B cell (primary cell): Measurements from ENCODE around the gene SH2D4B. TPM values are rescaled to one million over a fixed set of nuclear protein-coding genes. Genes with fewer than 3 reads are reported as not detected.

Experiments
- ATAC-seq: fragments of 200-7000 bp; cut with Tn5 transposase; one replicate; pipeline ENCODE4 v1.10.0; 2021; ENCODE audit warnings: low read depth, mild to moderate bottlenecking, moderate number of reproducible peaks, moderate library complexity
- CTCF ChIA-PET: fragments of 350-600 bp; sonication (Branson Sonifier 250); formaldehyde crosslinking; loops from one replicate; lab custom pipeline; 2021; ENCODE audit warnings: antibody characterized with exemption, inconsistent platforms; lab: Charles Lee
- POLR2A ChIA-PET: fragments of 350-600 bp; sonication (Branson Sonifier 250); formaldehyde crosslinking; loops from one replicate; lab custom pipeline; 2021; ENCODE audit warnings: antibody characterized with exemption; lab: Charles Lee
- DNase-seq: peaks from one replicate; pipeline ENCODE4 v3.0.0; 2013
- H2AFZ ChIP-seq: 2 replicates; pipeline ENCODE4 v1.6.1; 2012; ENCODE audit warnings: mild to moderate bottlenecking, low read depth, low read length; ENCODE audit not compliant: insufficient read depth, poor library complexity, severe bottlenecking
- H3K27ac ChIP-seq, 2 donors: 1 replicate in 1 of 2; 2 replicates in 1 of 2; pipeline ENCODE4 v1.5.1; 2012 to 2013; ENCODE audit warnings: low read length in 2 of 2, mild to moderate bottlenecking in 2 of 2, moderate library complexity in 1 of 2
- H3K27me3 ChIP-seq, 4 experiments: fragments of 200-600 bp in 1 of 4; sonication (generic) in 1 of 4; replicated peaks in 1 of 4; 1 replicate in 2 of 4; 2 replicates in 2 of 4; pipeline versions ENCODE4 v1.6.1 to v1.7.0; 2013 to 2016; ENCODE audit warnings: low read length in 3 of 4, mild to moderate bottlenecking in 2 of 4, mixed read lengths in 1 of 4, moderate library complexity in 1 of 4; ENCODE audit not compliant: insufficient read depth in 4 of 4, control insufficient read depth in 3 of 4; ENCODE audit errors: control extremely low read depth in 1 of 4
- H3K36me3 ChIP-seq, 2 experiments: replicated peaks in 1 of 2; 1 replicate in 1 of 2; 2 replicates in 1 of 2; pipeline versions ENCODE4 v1.6.1 to v1.7.1; 2013; ENCODE audit warnings: low read length in 1 of 2; ENCODE audit not compliant: insufficient read depth in 2 of 2, control insufficient read depth in 1 of 2; ENCODE audit errors: control extremely low read depth in 1 of 2, extremely low read depth in 1 of 2
- H3K4me1 ChIP-seq, 2 donors: fragments of 200-600 bp in 1 of 2; sonication (generic) in 1 of 2; 1 replicate in 1 of 2; 2 replicates in 1 of 2; pipeline versions ENCODE4 v1.5.1 to v1.6.1; 2013 to 2017; ENCODE audit warnings: low read length in 2 of 2; ENCODE audit not compliant: control insufficient read depth in 2 of 2, insufficient read depth in 2 of 2
- H3K4me2 ChIP-seq: replicated peaks from 2 replicates; pipeline ENCODE3; 2012; ENCODE audit warnings: mild to moderate bottlenecking, low read depth, low read length; ENCODE audit not compliant: poor library complexity, severe bottlenecking
- H3K4me3 ChIP-seq, 5 experiments: fragments of 200-600 bp in 1 of 5; sonication (generic) in 1 of 5; 1 replicate in 3 of 5; 2 replicates in 2 of 5; pipeline versions ENCODE4 v1.5.1 to v1.7.0; 2011 to 2016; ENCODE audit warnings: low read length in 4 of 5, mild to moderate bottlenecking in 4 of 5, low read depth in 2 of 5, control low read depth in 1 of 5, moderate library complexity in 1 of 5; ENCODE audit not compliant: insufficient read depth in 1 of 5; ENCODE audit errors: control extremely low read depth in 1 of 5, extremely low read depth in 1 of 5
- H3K79me2 ChIP-seq: fragments of 200-600 bp; sonication (generic); one replicate; pipeline ENCODE4 v1.6.0; 2016; ENCODE audit warnings: low read length; ENCODE audit not compliant: control insufficient read depth, insufficient read depth
- H3K9ac ChIP-seq: fragments of 200-600 bp; sonication (generic); 2 replicates; pipeline ENCODE4 v1.6.1; 2017; ENCODE audit warnings: mild to moderate bottlenecking, low read length, moderate library complexity
- H3K9me3 ChIP-seq, 3 donors: one replicate each; pipeline versions ENCODE4 v1.6.1 to v1.7.1; 2013; ENCODE audit warnings: low read length in 2 of 3; ENCODE audit not compliant: control insufficient read depth in 2 of 3, insufficient read depth in 1 of 3; ENCODE audit errors: control extremely low read depth in 1 of 3
- H4K20me1 ChIP-seq: 2 replicates; pipeline ENCODE4 v1.6.0; 2012; ENCODE audit warnings: mild to moderate bottlenecking, low read length; ENCODE audit not compliant: insufficient read depth, control insufficient read depth, poor library complexity, severe bottlenecking
- H3K27ac Mint-ChIP-seq: one replicate; pipeline ENCODE4 v1.8.0; 2021; ENCODE audit warnings: mixed read lengths
- H3K27me3 Mint-ChIP-seq: one replicate; pipeline ENCODE4 v1.8.0; 2021; ENCODE audit warnings: mixed read lengths
- H3K4me1 Mint-ChIP-seq: one replicate; pipeline ENCODE4 v1.8.0; 2021; ENCODE audit warnings: mixed read lengths
- H3K4me3 Mint-ChIP-seq: one replicate; pipeline ENCODE4 v1.8.0; 2021; ENCODE audit warnings: mixed read lengths
- H3K9me3 Mint-ChIP-seq: one replicate; pipeline ENCODE4 v1.8.0; 2022; ENCODE audit warnings: mixed read lengths; ENCODE audit not compliant: insufficient read depth
- CTCF ChIP-seq: fragments of 200-600 bp; IDR thresholded peaks from one replicate; pipeline ENCODE4 v1.8.0; 2022; ENCODE audit warnings: antibody characterized with exemption, mild to moderate bottlenecking
- EZH2 ChIP-seq: IDR thresholded peaks from 2 replicates; pipeline ENCODE4 v1.6.1; 2012; ENCODE audit warnings: borderline replicate concordance, low read depth, mild to moderate bottlenecking, moderate library complexity, low read length; ENCODE audit not compliant: insufficient read depth, poor library complexity, severe bottlenecking
- WGBS: methylation state at CpG from one replicate; pipeline ENCODE4 v1.1.5; 2013; ENCODE audit warnings: missing lambda C conversion rate; ENCODE audit not compliant: insufficient coverage; 5-methylcytosine and 5-hydroxymethylcytosine counted together
- intact Hi-C: fragments of 100-400 bp; cut with micrococcal nuclease; formaldehyde crosslinking; loops from one replicate; pipeline ENCODE4 v1.10.0; 2022
- polyA plus RNA-seq: library from polyadenylated mRNA; depleted of rRNA; stranded (reverse); fragments of >200 nt; gene quantifications from 2 replicates; pipeline ENCODE4 v1.2.3, GENCODE V29; 2012
- total RNA-seq, 2 donors: library from RNA; stranded (reverse); fragments of 120-200 nt in 1 of 2; gene quantifications; 1 replicate in 1 of 2; 2 replicates in 1 of 2; pipeline versions ENCODE4 v1.2.3 to v1.2.4, GENCODE V29; 2013 to 2022

The SH2D4B gene
- total and polyA plus RNA-seq, 2 donors (not counting 1 experiment from before 2014, with no cell fraction given) = 0.09 to 0.22 TPM

DNA sequence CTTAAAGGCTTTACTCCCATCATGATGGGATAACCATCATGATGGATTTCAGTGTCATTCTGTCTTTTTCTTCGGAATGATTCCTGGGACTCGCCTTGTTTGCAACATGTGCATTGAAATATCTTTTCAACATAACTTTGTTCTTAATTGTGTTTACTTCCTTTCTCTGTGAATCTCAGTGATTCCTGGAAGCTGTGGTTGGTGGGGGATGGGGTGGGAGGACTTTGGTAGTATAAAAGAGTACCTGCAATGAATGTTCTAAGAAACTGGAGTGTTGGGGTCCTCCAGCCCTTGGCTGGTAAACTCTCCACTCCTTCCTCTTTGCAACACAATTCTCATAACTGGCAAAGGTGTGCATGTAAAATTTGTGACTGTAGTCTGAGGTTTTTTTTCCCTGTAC lies 11.5 kb upstream of the SH2D4B start:
- Histone ChIP-seq H3K9me3 (no peaks in the 10 kb centered on the region), H2AFZ (no peak overlapping the region), H3K4me1 (peaks cover 0 to 4% of the 10 kb centered on the region in 2 donors), H3K9ac (no peak overlapping the region), H3K36me3 (no peaks in the 10 kb centered on the region), H3K79me2 (no peaks in the 10 kb centered on the region), H3K4me2 (no peak overlapping the region), H3K27me3 (no peaks in the 10 kb centered on the region), H3K4me3 (no peak overlapping the region), H3K27ac (no peak overlapping the region), H4K20me1 (no peaks in the 10 kb centered on the region)
- ChIA-PET POLR2A (no interaction called here), CTCF (interaction anchor here (1.3 to 1.7 kb wide), 2 partner anchors 20 to 81 kb away, joined by 3 read pairs; no protein-coding TSS in a partner anchor)
- no peaks in the 10 kb centered on the region for H3K9me3 Mint-ChIP-seq
- no peak overlapping the region for H3K27ac Mint-ChIP-seq
- no peak for ATAC-seq
- H3K27me3 Mint-ChIP-seq = peaks cover 4% of the 10 kb centered on the region
- no peak for DNase-seq
- intact Hi-C loops = no loop called here
- no peak overlapping the region for H3K4me3 Mint-ChIP-seq
- no CpG with 5 or more reads among the region's 2 CpGs for WGBS
- TF ChIP-seq CTCF = no peak
- no peak for TF ChIP-seq EZH2
- H3K4me1 Mint-ChIP-seq = peaks cover 7% of the 10 kb centered on the region

DNA sequence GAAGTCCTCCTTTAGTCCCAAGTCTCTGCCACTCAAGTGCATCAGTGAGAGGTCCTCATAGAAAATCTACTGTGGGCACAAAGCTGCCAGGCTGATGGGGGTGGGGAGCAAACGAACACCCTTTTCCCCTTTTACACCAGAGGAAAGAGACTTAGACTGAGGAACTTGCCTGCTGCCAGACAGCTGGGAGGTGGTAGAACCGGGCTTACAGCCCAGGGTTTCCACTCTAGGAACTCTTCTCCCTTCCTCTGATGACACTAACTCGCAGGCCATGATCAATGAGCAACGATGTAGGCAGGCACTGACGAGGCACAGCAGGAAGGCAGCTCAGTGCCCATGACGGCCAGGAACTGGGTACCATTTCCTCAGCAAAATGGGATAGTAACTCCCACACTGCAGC lies 11.0 kb upstream of the SH2D4B start:
- H3K4me1 ChIP-seq = peaks cover 0 to 4% of the 10 kb centered on the region in 2 donors
- no peak overlapping the region for H3K27ac ChIP-seq
- POLR2A ChIA-PET = no interaction called here
- H2AFZ ChIP-seq = no peak overlapping the region
- ATAC-seq (no peak), DNase-seq (no peak)
- Mint-ChIP-seq H3K4me1 (peaks cover 7% of the 10 kb centered on the region), H3K4me3 (no peak overlapping the region), H3K9me3 (no peaks in the 10 kb centered on the region), H3K27me3 (peaks cover 4% of the 10 kb centered on the region), H3K27ac (no peak overlapping the region)
- no peaks in the 10 kb centered on the region for H3K36me3 ChIP-seq
- 47% methylated on average over 6 of the region's 6 CpGs for WGBS
- H3K27me3 ChIP-seq = no peaks in the 10 kb centered on the region
- CTCF ChIA-PET = interaction anchor here (1.3 to 1.7 kb wide), 2 partner anchors 21 to 82 kb away, joined by 3 read pairs; no protein-coding TSS in a partner anchor
- TF ChIP-seq CTCF (no peak), EZH2 (no peak)
- intact Hi-C loops = no loop called here
- H3K4me2 ChIP-seq = no peak overlapping the region
- H4K20me1 ChIP-seq = no peaks in the 10 kb centered on the region
- H3K9ac ChIP-seq = no peak overlapping the region
- H3K79me2 ChIP-seq = no peaks in the 10 kb centered on the region
- no peaks in the 10 kb centered on the region for H3K9me3 ChIP-seq
- H3K4me3 ChIP-seq = no peak overlapping the region
